HEK293T (cell line): Measurements from ENCODE around the gene BCAR3.

Source experiments
- ARNT ChIP-seq: fragments of 450-650 bp; IDR thresholded peaks from 2 replicates; pipeline ENCODE4 v1.6.1; 2017; ENCODE audit warnings: mild to moderate bottlenecking
- ELF4 ChIP-seq: fragments of 450-650 bp; IDR thresholded peaks from 2 replicates; pipeline ENCODE4 v1.6.1; 2017; ENCODE audit warnings: antibody characterized with exemption
- FOXA1 ChIP-seq: fragments of 450-650 bp; IDR thresholded peaks from 2 replicates; pipeline ENCODE4 v1.6.1; 2016; ENCODE audit warnings: mild to moderate bottlenecking
- FOXM1 ChIP-seq: fragments of 450-650 bp; IDR thresholded peaks from 2 replicates; pipeline ENCODE4 v1.6.1; 2017; ENCODE audit warnings: mild to moderate bottlenecking, borderline replicate concordance
- NFRKB ChIP-seq: fragments of 450-650 bp; IDR thresholded peaks from 2 replicates; pipeline ENCODE4 v1.6.1; 2016; ENCODE audit warnings: mild to moderate bottlenecking, moderate library complexity
- SP1 ChIP-seq: fragments of 450-650 bp; IDR thresholded peaks from 2 replicates; pipeline ENCODE4 v1.6.1; 2017

DNA sequence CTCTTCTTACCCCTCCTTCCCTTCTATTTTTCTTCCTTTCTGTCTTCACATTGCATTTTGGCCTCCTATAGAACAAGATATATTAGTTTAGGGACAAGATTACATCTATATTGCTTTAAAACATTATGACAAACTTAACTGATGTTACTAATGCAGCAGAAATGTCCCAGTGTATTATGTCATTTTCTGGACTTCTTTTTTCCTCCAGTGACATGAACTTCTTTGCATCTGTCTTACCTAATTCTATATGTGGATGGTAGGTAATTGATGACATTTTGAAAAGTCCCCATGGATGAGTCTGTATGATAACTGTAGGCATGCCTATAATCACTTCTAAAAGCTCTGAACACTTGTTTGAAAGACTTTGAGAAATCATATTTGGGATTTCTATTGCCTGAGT lies 144.2 kb downstream of the BCAR3 start:
- no peak for TF ChIP-seq FOXM1
- TF ChIP-seq FOXA1, result no peak
- TF ChIP-seq SP1, result no peak
- no peak for TF ChIP-seq NFRKB
- no peak for TF ChIP-seq ELF4
- TF ChIP-seq ARNT, result no peak
